Stimulated activated CD8-positive, alpha-beta memory T cell treated with anti-CD3 and anti-CD28 coated beads, Interleukin-4, amount 100 ng/mL, for 48 hours (primary cell): ENCODE results near the gene LST1.

ENCODE experiments used
- DNase-seq: peaks from one replicate; pipeline ENCODE4 v3.0.0-alpha.2; 2020

LST1 gene

DNA sequence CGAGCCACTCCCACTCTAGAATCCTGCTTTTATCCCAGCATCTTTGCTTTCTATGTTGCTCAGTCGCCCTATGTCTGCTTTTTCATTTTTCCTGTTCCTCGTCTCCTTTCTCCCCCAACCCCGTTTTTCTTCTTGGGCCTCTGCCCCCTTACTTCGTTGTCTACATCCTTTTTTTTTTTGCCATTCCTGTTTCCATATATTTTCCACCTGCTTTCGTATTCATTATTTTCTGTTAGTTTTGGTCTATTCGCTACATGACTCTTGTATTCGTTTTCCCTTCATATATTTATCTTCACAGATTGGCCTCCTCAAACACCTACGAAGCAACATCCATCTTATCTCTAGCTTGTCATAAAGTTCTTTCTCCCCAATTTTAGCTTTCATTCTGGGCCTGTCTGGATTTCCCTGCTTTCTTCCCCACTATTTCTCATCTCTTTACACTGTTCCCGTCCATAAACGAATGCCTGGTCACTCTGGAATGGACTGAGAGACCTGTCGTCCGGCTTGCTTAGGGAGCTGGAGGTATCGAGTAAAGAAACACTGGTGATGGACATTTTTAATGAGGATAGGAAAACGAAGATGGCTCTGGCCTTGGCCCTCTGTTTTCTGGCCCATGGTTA lies 35.4 kb downstream of the LST1 start:
- no peak for DNase-seq

DNA sequence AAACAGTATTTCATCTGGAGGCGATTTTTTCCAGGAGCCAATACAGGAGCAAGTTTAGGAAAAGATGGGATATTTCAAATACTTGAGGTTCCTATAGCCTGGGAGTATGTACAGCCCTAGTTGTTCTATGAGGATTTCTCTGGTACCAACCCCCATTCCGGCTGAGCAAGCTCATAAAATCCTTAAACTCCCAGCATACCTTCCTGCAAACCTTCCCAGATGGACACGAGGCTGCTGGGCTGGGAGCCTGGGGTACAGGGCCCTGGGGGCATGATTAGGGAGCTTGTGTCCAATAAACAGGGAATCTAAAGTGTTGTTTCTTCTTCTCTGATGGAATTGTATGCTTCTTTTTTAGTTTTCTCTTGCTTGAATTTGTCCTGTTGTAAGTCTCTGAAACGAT lies 35.9 kb downstream of the LST1 start:
- DNase-seq, result no peak

DNA sequence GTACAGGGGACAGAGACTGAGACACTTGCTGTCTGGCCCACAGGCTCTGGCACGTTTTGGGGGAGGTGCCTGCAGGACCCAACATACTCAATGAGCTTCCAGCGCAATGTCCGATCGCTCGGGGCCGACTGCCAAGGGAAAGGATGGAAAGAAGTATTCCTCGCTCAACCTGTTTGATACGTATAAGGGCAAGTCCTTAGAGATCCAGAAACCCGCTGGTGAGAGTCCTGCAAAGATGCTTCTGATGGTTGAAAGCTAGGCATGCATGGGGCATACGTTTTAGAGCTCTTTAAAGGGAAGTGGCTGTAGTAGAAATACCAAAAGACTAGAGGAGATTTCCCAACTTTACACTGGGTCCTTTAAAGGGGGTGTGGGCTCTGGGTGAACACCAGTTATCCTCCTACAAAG lies 36.6 kb downstream of the LST1 start:
- no peak for DNase-seq

DNA sequence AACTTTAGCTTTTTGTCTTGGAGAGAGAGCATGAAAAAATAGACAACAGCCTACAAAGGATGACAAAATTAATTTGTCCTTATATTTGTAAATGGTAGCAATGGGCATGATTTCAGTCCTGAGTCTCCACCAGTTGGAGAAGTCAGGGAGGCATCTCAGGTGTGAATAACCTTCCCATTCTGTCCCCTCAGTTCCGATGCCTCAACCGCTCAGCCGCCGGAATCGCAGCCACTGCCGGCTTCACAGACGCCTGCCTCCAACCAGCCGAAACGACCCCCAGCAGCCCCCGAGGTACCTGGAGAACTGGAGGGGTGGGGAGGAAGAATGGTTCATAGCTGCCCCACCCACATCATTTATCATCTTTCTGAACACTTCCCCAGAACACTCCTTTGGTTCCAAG lies 38.0 kb downstream of the LST1 start:
- DNase-seq, result no peak

DNA sequence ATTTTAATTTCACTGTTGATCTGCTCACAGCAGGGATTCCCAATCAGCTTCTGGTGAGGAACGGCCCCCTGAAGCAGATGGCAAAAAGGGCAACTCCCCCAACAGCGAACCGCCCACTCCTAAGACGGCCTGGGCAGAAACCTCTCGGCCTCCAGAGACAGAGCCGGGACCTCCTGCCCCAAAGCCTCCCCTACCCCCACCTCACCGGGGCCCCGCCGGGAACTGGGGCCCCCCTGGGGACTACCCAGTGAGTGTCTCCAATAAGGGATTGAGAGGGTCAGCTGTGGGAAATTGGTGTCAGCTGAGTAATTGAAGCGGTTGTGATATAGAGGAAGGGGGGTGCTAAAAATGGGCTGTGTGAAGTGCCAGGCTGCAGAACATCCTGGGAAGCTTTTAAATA lies 40.9 kb downstream of the LST1 start:
- DNase-seq, result no peak

DNA sequence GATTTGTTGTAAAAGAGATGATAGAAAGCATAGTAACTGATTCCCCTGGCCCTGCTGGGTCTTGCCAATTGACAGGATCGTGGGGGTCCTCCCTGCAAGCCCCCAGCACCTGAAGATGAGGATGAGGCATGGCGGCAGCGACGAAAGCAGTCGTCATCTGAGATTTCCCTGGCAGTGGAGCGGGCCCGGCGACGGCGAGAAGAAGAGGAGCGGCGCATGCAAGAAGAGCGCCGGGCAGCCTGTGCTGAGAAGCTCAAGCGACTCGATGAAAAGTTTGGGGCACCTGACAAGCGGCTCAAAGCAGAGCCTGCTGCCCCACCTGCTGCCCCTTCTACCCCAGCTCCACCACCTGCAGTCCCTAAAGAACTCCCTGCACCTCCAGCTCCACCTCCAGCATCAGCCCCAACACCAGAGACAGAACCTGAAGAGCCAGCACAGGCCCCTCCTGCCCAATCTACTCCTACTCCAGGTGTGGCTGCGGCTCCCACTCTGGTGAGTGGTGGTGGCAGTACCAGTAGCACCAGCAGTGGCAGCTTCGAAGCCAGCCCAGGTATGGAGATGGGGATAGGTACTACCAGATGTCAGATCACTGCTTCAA lies 41.7 kb downstream of the LST1 start:
- no peak for DNase-seq

DNA sequence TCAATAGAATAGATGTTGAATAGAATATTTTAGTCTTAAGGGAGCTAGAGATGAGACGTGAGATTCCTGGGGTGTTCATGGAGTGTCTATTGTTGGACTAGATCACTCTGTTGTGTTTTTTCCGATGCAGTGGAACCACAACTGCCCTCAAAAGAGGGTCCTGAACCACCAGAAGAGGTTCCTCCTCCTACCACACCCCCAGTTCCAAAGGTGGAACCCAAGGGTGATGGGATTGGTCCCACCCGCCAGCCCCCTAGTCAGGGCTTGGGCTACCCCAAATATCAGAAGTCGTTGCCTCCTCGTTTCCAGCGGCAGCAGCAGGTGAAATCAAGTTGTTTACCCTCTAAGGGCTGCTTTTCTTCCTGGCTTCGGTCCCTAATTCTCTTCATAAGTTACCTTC lies 42.9 kb downstream of the LST1 start:
- DNase-seq, result no peak

- no peak for DNase-seq
Observed at GRCh38 chr6:31630177-31630934, 44.3 kb downstream of the LST1 start.

DNA sequence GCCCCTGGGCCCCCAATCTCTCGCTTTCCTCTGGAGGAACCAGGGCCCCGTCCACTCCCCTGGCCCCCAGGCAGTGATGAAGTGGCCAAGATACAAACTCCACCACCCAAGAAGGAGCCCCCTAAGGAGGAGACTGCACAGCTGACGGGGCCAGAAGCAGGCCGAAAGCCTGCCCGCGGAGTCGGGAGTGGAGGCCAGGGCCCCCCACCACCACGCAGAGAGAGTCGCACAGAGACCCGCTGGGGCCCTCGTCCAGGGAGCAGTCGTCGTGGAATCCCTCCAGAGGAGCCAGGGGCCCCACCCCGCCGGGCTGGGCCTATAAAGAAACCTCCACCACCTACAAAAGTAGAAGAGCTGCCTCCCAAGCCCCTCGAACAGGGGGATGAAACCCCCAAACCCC lies 45.1 kb downstream of the LST1 start:
- DNase-seq, result no peak

DNA sequence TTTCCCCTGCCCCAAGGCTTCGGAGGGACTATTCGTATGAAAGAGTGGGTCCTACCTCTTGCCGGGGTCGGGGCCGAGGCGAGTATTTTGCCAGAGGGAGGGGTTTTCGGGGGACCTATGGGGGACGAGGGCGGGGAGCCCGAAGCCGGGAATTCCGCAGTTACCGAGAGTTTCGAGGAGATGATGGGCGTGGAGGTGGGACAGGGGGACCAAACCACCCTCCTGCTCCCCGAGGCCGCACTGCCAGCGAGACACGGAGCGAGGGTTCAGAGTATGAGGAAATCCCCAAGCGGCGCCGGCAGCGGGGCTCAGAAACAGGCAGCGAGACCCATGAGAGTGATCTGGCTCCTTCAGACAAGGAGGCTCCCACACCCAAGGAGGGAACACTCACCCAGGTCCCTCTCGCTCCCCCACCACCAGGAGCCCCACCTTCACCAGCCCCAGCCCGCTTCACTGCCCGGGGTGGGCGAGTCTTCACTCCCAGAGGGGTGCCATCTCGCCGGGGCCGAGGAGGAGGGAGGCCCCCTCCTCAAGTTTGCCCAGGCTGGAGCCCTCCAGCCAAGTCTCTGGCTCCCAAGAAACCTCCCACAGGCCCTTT lies 45.7 kb downstream of the LST1 start:
- no peak for DNase-seq

DNA sequence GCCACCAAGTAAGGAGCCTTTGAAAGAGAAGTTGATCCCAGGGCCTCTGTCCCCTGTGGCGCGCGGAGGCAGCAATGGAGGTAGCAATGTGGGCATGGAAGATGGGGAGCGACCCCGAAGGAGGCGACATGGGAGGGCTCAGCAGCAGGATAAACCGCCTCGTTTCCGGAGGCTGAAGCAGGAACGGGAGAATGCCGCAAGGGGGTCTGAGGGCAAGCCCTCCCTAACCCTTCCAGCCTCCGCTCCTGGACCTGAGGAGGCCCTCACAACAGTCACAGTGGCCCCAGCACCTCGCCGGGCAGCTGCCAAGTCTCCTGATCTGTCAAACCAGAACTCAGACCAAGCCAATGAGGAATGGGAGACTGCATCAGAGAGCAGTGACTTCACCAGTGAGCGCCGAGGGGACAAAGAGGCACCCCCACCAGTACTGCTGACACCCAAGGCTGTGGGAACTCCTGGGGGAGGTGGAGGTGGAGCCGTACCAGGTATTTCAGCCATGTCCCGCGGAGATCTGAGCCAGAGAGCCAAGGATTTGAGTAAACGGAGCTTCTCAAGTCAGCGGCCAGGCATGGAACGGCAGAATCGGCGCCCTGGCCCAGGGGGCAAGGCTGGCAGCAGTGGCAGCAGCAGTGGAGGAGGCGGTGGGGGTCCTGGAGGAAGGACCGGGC lies 46.3 kb downstream of the LST1 start:
- no peak for DNase-seq

DNA sequence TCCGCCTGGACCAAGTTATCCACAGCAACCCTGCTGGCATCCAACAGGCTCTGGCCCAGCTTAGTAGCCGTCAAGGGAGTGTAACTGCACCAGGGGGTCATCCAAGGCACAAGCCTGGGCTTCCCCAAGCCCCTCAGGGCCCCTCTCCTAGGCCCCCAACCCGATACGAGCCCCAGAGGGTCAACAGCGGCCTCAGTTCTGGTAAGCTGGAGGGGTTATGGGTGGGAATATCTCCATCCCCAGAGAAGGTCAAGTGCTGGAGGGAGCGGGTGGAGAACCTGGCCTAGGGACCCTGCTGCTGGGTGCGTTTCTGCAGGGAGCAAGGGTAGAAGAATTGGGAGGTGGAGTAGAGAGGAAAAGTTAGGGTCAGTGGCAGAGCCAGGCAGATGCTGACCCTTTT lies 47.4 kb downstream of the LST1 start:
- no peak for DNase-seq

- DNase-seq, result no peak
Observed at GRCh38 chr6:31634131-31634530, 48.1 kb downstream of the LST1 start.

DNA sequence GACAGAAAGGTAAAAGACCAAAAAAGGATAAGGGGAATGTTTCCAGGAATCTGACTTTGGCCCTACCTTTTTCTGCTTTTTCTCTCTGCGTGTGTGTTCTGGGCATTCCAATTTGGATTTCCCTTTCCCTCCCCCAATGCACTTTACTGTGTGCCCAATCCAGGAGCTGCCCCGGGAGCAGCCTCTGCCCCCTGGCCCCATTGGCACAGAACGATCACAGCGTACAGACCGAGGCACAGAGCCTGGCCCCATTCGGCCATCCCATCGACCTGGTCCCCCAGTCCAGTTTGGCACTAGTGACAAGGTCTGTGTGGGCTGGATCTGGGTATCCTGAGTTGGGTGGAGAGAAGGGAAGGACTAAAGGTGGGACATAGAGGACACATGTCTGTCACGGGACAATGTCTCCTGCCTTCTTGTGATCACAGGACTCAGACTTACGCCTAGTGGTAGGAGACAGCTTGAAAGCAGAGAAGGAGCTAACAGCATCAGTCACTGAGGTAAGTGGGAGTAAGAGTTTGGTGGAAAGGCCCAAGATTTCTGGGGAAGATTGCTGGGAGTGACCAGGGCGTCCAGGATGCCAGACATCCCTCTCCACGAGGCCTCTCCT lies 49.0 kb downstream of the LST1 start:
- DNase-seq, result no peak

DNA sequence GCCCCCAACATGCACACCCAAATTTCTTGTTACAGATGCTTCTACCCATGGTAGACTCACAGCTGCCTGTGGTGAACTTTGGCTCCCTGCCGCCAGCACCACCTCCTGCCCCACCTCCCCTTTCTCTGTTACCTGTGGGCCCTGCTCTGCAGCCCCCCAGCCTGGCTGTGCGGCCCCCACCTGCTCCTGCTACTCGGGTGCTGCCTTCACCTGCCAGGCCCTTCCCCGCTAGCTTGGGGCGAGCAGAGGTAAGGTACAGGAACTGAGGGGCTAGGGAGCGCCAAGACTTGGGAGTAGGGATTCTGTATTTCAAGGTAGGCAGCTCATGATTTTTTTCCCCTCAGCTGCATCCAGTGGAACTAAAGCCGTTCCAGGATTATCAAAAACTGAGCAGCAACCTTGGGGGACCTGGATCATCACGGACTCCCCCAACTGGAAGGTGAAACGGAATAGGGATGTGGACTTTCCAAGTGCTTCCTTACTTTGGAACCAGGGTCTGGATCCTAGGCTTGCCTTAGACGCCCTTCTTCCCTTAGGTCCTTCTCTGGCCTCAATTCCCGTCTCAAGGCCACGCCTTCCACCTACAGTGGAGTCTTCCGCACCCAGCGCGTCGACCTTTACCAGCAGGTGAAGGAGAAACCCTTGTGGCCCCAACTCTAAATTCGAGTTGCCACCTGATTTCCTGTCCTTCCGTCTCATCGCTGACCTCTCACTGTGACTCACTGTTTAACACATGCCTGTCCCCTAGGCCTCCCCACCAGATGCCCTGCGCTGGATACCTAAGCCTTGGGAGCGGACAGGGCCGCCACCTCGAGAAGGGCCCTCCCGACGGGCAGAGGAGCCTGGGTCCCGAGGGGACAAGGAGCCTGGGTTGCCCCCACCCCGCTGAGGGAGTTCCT lies 50.9 kb downstream of the LST1 start:
- DNase-seq, result no peak
